Naive B cell (primary cell): ENCODE measurements around the gene METTL9. TPM values are rescaled to one million over a fixed set of nuclear protein-coding genes. Genes with fewer than 3 reads are reported as not detected.
"Not testable (repeated sequence)": the region's sequence is repeated elsewhere in the genome, so short reads cannot be mapped to it uniquely, and the experiment has no call there.

Experiments used
- ATAC-seq, 2 donors: fragments of 150-1000 bp; cut with Tn5 transposase; 2 replicates each; pipeline ENCODE4 v1.10.0; 2021; ENCODE audit warnings: low read depth in 2 of 2, mild to moderate bottlenecking in 2 of 2, moderate library complexity in 2 of 2
- DNase-seq: peaks from one replicate; pipeline ENCODE4 v3.0.0; 2022
- H3K27ac Mint-ChIP-seq, 6 donors: one replicate each; pipeline ENCODE4 v1.8.0; 2020 to 2022; ENCODE audit warnings: mild to moderate bottlenecking in 6 of 6, mixed read lengths in 6 of 6, moderate library complexity in 5 of 6, inconsistent platforms in 2 of 6
- H3K27me3 Mint-ChIP-seq, 3 donors: one replicate each; pipeline ENCODE4 v1.8.0; 2021 to 2022; ENCODE audit warnings: mixed read lengths in 3 of 3, mild to moderate bottlenecking in 1 of 3
- H3K36me3 Mint-ChIP-seq, 2 donors: one replicate each; pipeline ENCODE4 v1.8.0; 2020 to 2022; ENCODE audit warnings: mixed read lengths in 2 of 2, inconsistent platforms in 1 of 2, mild to moderate bottlenecking in 1 of 2
- H3K4me1 Mint-ChIP-seq, 3 donors: one replicate each; pipeline ENCODE4 v1.8.0; 2020 to 2022; ENCODE audit warnings: mixed read lengths in 3 of 3, inconsistent platforms in 1 of 3, mild to moderate bottlenecking in 1 of 3, moderate library complexity in 1 of 3
- H3K4me3 Mint-ChIP-seq, 8 donors: one replicate each; pipeline ENCODE4 v1.8.0; 2020 to 2022; ENCODE audit warnings: mild to moderate bottlenecking in 8 of 8, mixed read lengths in 8 of 8, moderate library complexity in 8 of 8, inconsistent platforms in 2 of 8
- H3K9me3 Mint-ChIP-seq, 7 donors: one replicate each; pipeline ENCODE4 v1.8.0; 2020 to 2022; ENCODE audit warnings: mixed read lengths in 7 of 7, mild to moderate bottlenecking in 5 of 7, inconsistent platforms in 2 of 7, moderate library complexity in 1 of 7
- polyA plus RNA-seq, 6 donors: library from polyadenylated mRNA; unstranded; fragments of 300-500 nt; fragmentation: Illumina TruSeq; gene quantifications; one replicate each; pipeline ENCODE4 v1.2.3, GENCODE V29; 2021; ENCODE audit warnings: low read depth in 6 of 6

METTL9 gene
- polyA plus RNA-seq, 6 donors from 2014 or later, result 92.8 to 151 (median 110) TPM

- H3K36me3 Mint-ChIP-seq, result no peaks in the 10 kb centered on the region
- ATAC-seq, result no peak
- H3K27me3 Mint-ChIP-seq, result no peaks in the 10 kb centered on the region
- H3K4me3 Mint-ChIP-seq, result no peak overlapping the region
- peak overlapping the region in 4 of 6 donors; percentile 0 to 5 (median 2) for H3K27ac Mint-ChIP-seq
- DNase-seq, result no peak
- H3K9me3 Mint-ChIP-seq, result no peaks in the 10 kb centered on the region
- H3K4me1 Mint-ChIP-seq, result peaks cover 5 to 14% (median 7%) of the 10 kb centered on the region in 3 donors
Measured at GRCh38 chr16:21638573-21638975, 39.2 kb downstream of the METTL9 start.

- no peaks in the 10 kb centered on the region for H3K27me3 Mint-ChIP-seq
- H3K4me1 Mint-ChIP-seq, result peaks cover 12 to 23% (median 16%) of the 10 kb centered on the region in 3 donors
- ATAC-seq (no peak), DNase-seq (no peak)
- no peaks in the 10 kb centered on the region for H3K9me3 Mint-ChIP-seq
- H3K27ac Mint-ChIP-seq, result no peak overlapping the region
- H3K4me3 Mint-ChIP-seq, result no peak overlapping the region
- no peaks in the 10 kb centered on the region for H3K36me3 Mint-ChIP-seq
Measured at GRCh38 chr16:21639493-21639892, 40.1 kb downstream of the METTL9 start.

- ATAC-seq (no peak), DNase-seq (no peak)
- H3K36me3 Mint-ChIP-seq, result no peaks in the 10 kb centered on the region
- no peak overlapping the region for H3K4me3 Mint-ChIP-seq
- H3K4me1 Mint-ChIP-seq, result peaks cover 23 to 42% (median 41%) of the 10 kb centered on the region in 3 donors
- H3K27ac Mint-ChIP-seq, result no peak overlapping the region
- no peaks in the 10 kb centered on the region for H3K27me3 Mint-ChIP-seq
- H3K9me3 Mint-ChIP-seq, result no peaks in the 10 kb centered on the region
Measured at GRCh38 chr16:21641916-21642315, 42.5 kb downstream of the METTL9 start.

GRCh38 chr16:21642861-21643260, 43.5 kb downstream of the METTL9 start:
- Mint-ChIP-seq H3K4me3 (no peak overlapping the region), H3K27ac (peak overlapping the region in 1 of 6 donors; percentile 57), H3K4me1 (peaks cover 29 to 51% (median 50%) of the 10 kb centered on the region in 3 donors), H3K27me3 (no peaks in the 10 kb centered on the region), H3K36me3 (no peaks in the 10 kb centered on the region), H3K9me3 (no peaks in the 10 kb centered on the region)
- no peak for ATAC-seq
- DNase-seq, result no peak

GRCh38 chr16:21643785-21644184, 44.4 kb downstream of the METTL9 start:
- Mint-ChIP-seq H3K36me3 (no peaks in the 10 kb centered on the region), H3K27ac (peak overlapping the region in 3 of 6 donors; percentile 91 to 97 (median 94)), H3K9me3 (no peaks in the 10 kb centered on the region), H3K27me3 (no peaks in the 10 kb centered on the region), H3K4me3 (peak overlapping the region in 5 of 8 donors; percentile 8 to 91 (median 76)), H3K4me1 (peaks cover 29 to 59% (median 51%) of the 10 kb centered on the region in 3 donors)
- DNase-seq (no peak), ATAC-seq (no peak)

GRCh38 chr16:21644674-21645073, 45.3 kb downstream of the METTL9 start:
- ATAC-seq, result no peak
- no peaks in the 10 kb centered on the region for H3K27me3 Mint-ChIP-seq
- H3K27ac Mint-ChIP-seq, result peak overlapping the region; percentile 51 to 98 (median 95)
- peak overlapping the region; percentile 51 to 91 (median 83) for H3K4me3 Mint-ChIP-seq
- DNase-seq, result no peak
- peaks cover 30 to 67% (median 50%) of the 10 kb centered on the region in 3 donors for H3K4me1 Mint-ChIP-seq
- H3K9me3 Mint-ChIP-seq, result no peaks in the 10 kb centered on the region
- H3K36me3 Mint-ChIP-seq, result no peaks in the 10 kb centered on the region

- Mint-ChIP-seq H3K36me3 (no peaks in the 10 kb centered on the region), H3K27ac (peak overlapping the region; percentile 81 to 98 (median 95)), H3K4me3 (peak overlapping the region; percentile 51 to 91 (median 83)), H3K4me1 (peaks cover 33 to 73% (median 50%) of the 10 kb centered on the region in 3 donors), H3K9me3 (no peaks in the 10 kb centered on the region), H3K27me3 (no peaks in the 10 kb centered on the region)
- peak; percentile 58 to 63 for ATAC-seq
- DNase-seq, result peak; percentile 67
Measured at GRCh38 chr16:21645261-21645721, 45.9 kb downstream of the METTL9 start.

DNA sequence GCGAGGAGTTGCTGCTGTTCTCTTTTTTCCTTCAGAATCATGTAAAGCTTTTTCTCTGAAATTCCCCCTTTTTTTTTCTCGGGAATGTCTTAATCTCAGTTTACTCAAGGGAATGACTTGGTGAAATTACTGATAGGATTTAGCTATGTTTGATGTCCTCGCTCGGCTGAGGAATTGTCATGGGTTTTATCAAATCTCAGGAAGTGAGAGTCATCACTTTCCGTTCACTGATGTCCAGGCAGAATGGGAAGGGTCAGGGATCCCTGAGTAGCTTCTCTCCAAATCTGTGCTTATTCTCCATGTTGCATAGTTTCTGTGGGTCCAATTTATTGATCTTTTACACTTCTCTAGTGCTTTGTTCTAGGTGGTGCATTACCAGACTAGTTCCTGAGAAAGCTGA, 46.7 kb downstream of the METTL9 start:
- ATAC-seq (no peak), DNase-seq (no peak)
- Mint-ChIP-seq H3K27me3 (no peaks in the 10 kb centered on the region), H3K27ac (peak overlapping the region in 5 of 6 donors; percentile 91 to 98 (median 96)), H3K36me3 (no peaks in the 10 kb centered on the region), H3K9me3 (no peaks in the 10 kb centered on the region), H3K4me3 (peak overlapping the region in 7 of 8 donors; percentile 51 to 91 (median 81)), H3K4me1 (peaks cover 34 to 76% (median 54%) of the 10 kb centered on the region in 3 donors)

DNA sequence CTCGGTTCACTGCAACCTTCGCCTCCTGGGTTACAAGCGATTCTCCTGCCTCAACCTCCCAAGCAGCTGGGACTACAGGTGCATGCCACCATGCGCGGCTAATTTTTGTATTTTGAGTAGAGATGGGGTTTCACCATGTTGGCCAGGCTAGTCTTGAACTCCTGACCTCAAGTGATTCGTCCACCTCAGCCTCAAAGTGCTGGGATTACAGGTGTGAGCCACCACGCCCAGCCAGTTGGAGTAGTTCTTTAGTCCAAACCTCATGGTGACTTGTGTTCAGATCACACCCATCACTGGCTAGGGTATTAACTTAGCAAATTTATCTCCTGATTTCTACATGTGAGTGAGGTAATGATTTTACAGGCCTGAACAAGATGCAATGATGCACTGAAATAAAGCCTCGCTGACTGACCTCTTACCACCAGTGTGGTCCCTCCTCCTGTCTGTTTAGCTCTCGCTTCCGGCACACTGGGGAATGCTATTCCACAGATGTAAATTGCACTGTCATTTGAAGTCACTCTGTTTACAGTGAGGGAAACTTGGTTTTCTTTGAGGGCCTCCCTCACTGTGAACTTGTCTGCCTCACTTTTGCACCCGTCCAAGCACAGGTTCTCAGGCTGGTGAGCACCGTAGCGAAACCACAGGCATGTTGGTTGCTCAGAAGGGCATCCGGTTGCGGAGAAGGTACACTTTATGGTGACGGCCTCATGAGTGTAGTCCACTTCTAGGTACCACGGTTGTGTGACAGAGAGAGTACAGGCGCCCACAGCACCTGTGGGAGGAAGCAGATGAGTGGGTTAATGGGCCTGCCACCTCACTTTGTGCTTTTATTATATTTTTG, 47.6 kb downstream of the METTL9 start:
- peak overlapping the region; percentile 91 to 98 (median 96) for H3K27ac Mint-ChIP-seq
- ATAC-seq (peak; percentile 87 to 90), DNase-seq (peak; percentile 74)
- H3K9me3 Mint-ChIP-seq, result no peaks in the 10 kb centered on the region
- H3K27me3 Mint-ChIP-seq, result no peaks in the 10 kb centered on the region
- H3K36me3 Mint-ChIP-seq, result no peaks in the 10 kb centered on the region
- H3K4me1 Mint-ChIP-seq, result peaks cover 40 to 81% (median 59%) of the 10 kb centered on the region in 3 donors
- peak overlapping the region; percentile 20 to 89 (median 77) for H3K4me3 Mint-ChIP-seq

- H3K9me3 Mint-ChIP-seq, result no peaks in the 10 kb centered on the region
Measured at GRCh38 chr16:21647562-21648164, 48.3 kb downstream of the METTL9 start.

GRCh38 chr16:21649826-21650406, 50.5 kb downstream of the METTL9 start:
- H3K9me3 Mint-ChIP-seq, DNase-seq, ATAC-seq, H3K27me3 Mint-ChIP-seq, H3K36me3 Mint-ChIP-seq: not testable (repeated sequence)
- peak overlapping the region in 2 of 8 donors; percentile 16 to 47 for H3K4me3 Mint-ChIP-seq
- peak overlapping the region in 1 of 6 donors; percentile 24 for H3K27ac Mint-ChIP-seq
- peaks cover 44 to 94% (median 73%) of the 10 kb centered on the region in 3 donors for H3K4me1 Mint-ChIP-seq

More at GRCh38 chr16:21647562-21648164, 48.3 kb downstream of the METTL9 start:
- peak overlapping the region in 7 of 8 donors; percentile 44 to 86 (median 76) for H3K4me3 Mint-ChIP-seq
- H3K36me3 Mint-ChIP-seq, result no peaks in the 10 kb centered on the region
- ATAC-seq (no peak), DNase-seq (no peak)
- peaks cover 44 to 86% (median 64%) of the 10 kb centered on the region in 3 donors for H3K4me1 Mint-ChIP-seq
- H3K27ac Mint-ChIP-seq, result peak overlapping the region; percentile 66 to 98 (median 95)
- no peaks in the 10 kb centered on the region for H3K27me3 Mint-ChIP-seq

DNA sequence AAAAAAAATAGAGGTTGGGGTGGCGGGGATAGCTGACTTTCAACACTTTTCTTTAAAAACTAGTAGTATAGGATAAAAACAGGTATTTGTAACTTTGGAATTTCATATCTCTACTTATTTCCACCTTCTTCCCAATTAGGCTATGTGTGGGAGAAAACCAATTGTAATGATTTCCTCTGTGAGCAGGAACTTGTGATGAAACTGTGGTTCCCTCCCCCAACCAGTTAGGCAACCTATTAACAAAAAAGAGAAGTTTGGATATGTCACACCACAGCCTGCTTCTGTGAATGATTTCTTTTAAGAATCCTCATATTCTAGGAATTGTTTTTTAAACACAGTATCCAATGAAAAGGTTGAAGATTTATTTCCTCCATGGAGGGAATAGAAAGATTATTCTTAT, 51.1 kb downstream of the METTL9 start:
- peaks cover 43 to 92% (median 70%) of the 10 kb centered on the region in 3 donors for H3K4me1 Mint-ChIP-seq
- peak overlapping the region in 3 of 6 donors; percentile 57 to 81 (median 64) for H3K27ac Mint-ChIP-seq
- peak overlapping the region in 4 of 8 donors; percentile 18 to 59 (median 38) for H3K4me3 Mint-ChIP-seq
- no peaks in the 10 kb centered on the region for H3K9me3 Mint-ChIP-seq
- no peak for DNase-seq
- no peak for ATAC-seq
- H3K36me3 Mint-ChIP-seq, result no peaks in the 10 kb centered on the region
- no peaks in the 10 kb centered on the region for H3K27me3 Mint-ChIP-seq

DNA sequence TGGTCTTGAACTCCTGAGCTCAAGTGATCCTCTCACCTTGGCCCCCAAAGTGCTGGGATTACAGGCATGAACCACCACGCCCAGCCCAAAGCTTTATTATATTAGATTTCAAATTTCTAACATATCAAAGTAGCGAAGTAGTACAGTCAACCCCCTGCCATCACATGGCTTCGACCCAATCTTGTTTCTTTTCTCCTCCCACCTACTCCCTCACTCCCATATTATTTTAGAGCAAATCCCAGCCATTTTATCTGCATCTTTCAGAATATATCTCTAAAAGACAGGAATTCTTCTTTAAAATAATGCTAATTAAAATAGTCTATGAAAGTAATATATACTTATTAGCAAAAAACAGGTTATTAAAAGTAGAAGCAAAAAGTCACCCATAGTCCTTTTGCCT, 52.1 kb downstream of the METTL9 start:
- peak overlapping the region in 1 of 6 donors; percentile 81 for H3K27ac Mint-ChIP-seq
- H3K36me3 Mint-ChIP-seq, result no peaks in the 10 kb centered on the region
- no peaks in the 10 kb centered on the region for H3K9me3 Mint-ChIP-seq
- ATAC-seq (no peak), DNase-seq (no peak)
- H3K27me3 Mint-ChIP-seq, result no peaks in the 10 kb centered on the region
- H3K4me1 Mint-ChIP-seq, result peaks cover 46 to 91% (median 67%) of the 10 kb centered on the region in 3 donors
- peak overlapping the region in 3 of 8 donors; percentile 30 to 49 (median 47) for H3K4me3 Mint-ChIP-seq
